ENCODE data around the gene CADM1. TPM values are rescaled to one million over a fixed set of nuclear protein-coding genes. Genes with fewer than 3 reads are reported as not detected.

The CADM1 gene
- total and polyA plus RNA-seq, 10 of the 15 experiments (the other 5 are each of a cell fraction or from before 2014, with no cell fraction given) = 0.03 to 0.48 (median 0.15) TPM; not detected in 3

DNA sequence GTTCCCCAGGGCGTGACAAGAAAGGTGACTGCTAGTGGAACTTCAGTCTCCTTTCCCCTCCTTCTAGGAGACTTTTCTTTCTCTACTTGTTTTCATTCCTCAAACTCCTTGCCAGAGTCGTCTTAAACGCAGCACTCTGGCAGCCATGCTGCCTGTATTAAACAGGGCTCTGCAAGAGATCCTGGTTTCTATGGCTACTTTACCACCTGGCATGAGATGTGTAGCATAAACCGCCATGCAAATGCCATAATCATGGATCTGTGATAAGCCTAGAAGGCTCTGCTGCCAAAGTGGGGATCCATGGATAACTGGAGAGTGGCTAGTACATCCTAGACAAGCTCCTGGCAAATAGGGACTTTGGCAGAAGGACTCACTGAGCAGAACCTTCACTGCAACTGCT is 321.1 kb downstream of the CADM1 start (continued):
- TF ChIP-seq, protein P1, sequence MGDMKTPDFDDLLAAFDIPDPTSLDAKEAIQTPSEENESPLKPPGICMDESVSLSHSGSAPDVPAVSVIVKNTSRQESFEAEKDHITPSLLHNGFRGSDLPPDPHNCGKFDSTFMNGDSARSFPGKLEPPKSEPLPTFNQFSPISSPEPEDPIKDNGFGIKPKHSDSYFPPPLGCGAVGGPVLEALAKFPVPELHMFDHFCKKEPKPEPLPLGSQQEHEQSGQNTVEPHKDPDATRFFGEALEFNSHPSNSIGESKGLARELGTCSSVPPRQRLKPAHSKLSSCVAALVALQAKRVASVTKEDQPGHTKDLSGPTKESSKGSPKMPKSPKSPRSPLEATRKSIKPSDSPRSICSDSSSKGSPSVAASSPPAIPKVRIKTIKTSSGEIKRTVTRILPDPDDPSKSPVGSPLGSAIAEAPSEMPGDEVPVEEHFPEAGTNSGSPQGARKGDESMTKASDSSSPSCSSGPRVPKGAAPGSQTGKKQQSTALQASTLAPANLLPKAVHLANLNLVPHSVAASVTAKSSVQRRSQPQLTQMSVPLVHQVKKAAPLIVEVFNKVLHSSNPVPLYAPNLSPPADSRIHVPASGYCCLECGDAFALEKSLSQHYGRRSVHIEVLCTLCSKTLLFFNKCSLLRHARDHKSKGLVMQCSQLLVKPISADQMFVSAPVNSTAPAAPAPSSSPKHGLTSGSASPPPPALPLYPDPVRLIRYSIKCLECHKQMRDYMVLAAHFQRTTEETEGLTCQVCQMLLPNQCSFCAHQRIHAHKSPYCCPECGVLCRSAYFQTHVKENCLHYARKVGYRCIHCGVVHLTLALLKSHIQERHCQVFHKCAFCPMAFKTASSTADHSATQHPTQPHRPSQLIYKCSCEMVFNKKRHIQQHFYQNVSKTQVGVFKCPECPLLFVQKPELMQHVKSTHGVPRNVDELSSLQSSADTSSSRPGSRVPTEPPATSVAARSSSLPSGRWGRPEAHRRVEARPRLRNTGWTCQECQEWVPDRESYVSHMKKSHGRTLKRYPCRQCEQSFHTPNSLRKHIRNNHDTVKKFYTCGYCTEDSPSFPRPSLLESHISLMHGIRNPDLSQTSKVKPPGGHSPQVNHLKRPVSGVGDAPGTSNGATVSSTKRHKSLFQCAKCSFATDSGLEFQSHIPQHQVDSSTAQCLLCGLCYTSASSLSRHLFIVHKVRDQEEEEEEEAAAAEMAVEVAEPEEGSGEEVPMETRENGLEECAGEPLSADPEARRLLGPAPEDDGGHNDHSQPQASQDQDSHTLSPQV (IDR thresholded peaks at IDR 0.05) = no peak
- TF ChIP-seq SPI1 (IDR thresholded peaks at IDR 0.05; ENCODE audit: borderline replicate concordance, insufficient read depth, low read depth, low read length) (no peak), SMAD5 (IDR thresholded peaks at IDR 0.05; ENCODE audit: low read depth) (no peak), KDM1A (IDR thresholded peaks at IDR 0.05; ENCODE audit: borderline replicate concordance) (no peak)

DNA sequence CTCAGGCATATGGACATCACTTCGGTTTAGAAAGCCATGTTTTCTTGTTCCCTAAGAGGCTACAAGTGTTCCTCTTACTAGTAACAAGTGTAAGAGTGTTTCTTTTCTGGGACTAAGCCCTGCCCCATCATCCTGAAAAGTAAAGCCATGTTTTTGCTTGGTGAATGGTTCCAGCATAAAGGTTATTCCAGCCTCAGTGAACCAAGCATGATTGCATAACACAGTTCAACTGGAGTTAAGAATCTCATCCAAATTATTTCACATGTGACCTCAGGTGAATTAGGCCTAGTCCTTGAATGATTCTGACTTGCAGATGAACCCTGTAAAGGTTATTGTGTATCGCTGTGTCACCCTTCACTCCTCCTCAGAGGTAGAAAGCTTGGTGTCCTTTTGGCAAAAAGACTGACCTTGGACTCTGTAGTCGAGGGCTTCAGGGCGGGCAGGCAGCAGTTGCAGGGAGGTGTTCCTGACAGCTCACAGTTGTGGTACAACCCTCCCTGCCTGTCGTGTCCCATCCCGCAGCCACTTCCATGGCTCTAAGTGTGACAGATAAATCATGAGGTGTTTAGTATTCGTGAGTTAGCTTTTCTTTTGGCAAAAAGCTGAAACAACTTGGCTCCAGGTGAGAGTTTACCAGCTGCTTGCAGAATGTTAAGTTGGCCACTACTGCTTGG is 321.8 kb downstream of the CADM1 start:
- no TSS peak for BruUV-seq (replicated peaks)
- in situ Hi-C loops (cut with MboI) (no loop called here), intact Hi-C loops (cut with micrococcal nuclease; ENCODE audit: unreplicated experiment) (no loop called here)
- Histone ChIP-seq H3K79me2 (ENCODE audit: control insufficient read depth, insufficient read depth, low read length) (no peaks in the 10 kb centered on the region), H3K9ac (ENCODE audit: control insufficient read depth, insufficient read depth, low read length) (no peak overlapping the region), H3K9me3 (replicated peaks; ENCODE audit: control insufficient read depth, insufficient read depth, low read length) (no peaks in the 10 kb centered on the region), H4K20me1 (ENCODE audit: control insufficient read depth, insufficient read depth) (no peaks in the 10 kb centered on the region), H2AFZ (ENCODE audit: control insufficient read depth, low read depth, low read length) (no peak overlapping the region), H3K4me1 (ENCODE audit: control insufficient read depth, insufficient read depth, low read length) (no peaks in the 10 kb centered on the region), H3K27ac (ENCODE audit: control insufficient read depth, insufficient read depth) (no peak overlapping the region), H3K4me3 (no peak overlapping the region), H3K36me3 (ENCODE audit: control insufficient read depth in 2 of 2, insufficient read depth in 2 of 2, low read length in 1 of 2) (no peaks in the 10 kb centered on the region), H3K27me3 (replicated peaks in 1 of 2; ENCODE audit: control insufficient read depth in 2 of 2, insufficient read depth in 2 of 2, low read length in 1 of 2) (peaks cover 2 to 3% of the 10 kb centered on the region in 2 experiments), H3K4me2 (ENCODE audit: control insufficient read depth, insufficient read depth) (no peak overlapping the region)
- ChIA-PET RAD21 (ENCODE audit: unreplicated experiment) (no interaction called here), POLR2A (no interaction called here), CTCF (no interaction called here), SMC1A (ENCODE audit: uncharacterized antibody, unreplicated experiment) (interaction anchor here (0.6 kb wide), 1 partner anchor 37 kb away, joined by 3 read pairs; no protein-coding TSS in a partner anchor)
- DNase-seq (ENCODE audit: low read depth, low spot score) = no peak
- FAIRE-seq = no peak
- 58% methylated on average over 7 of the region's 7 CpGs for WGBS (ENCODE audit: insufficient coverage, insufficient replicate concordance, low lambda C conversion rate, missing lambda C conversion rate)
- no peak for ATAC-seq
- TF ChIP-seq ZNF622 (IDR thresholded peaks at IDR 0.05) (no peak), SUPT20H (IDR thresholded peaks at IDR 0.05; ENCODE audit: borderline replicate concordance, control insufficient read depth, low read depth, low read length) (no peak)
